ENCODE results near the gene EHD4.

- TF ChIP-seq EZH2 (IDR thresholded peaks at IDR 0.05; ENCODE audit: borderline replicate concordance, low read depth, low read length, severe bottlenecking) = no peak
- no peak for TF ChIP-seq CTCF (IDR thresholded peaks at IDR 0.05; ENCODE audit: borderline replicate concordance, extremely low read depth, low read length, poor library complexity, severe bottlenecking)
These were observed 10.7 kb downstream of the EHD4 start for GRCh38 chr15:41961595-41962202.

Data from DND-41 (cell line).